CD4-positive, alpha-beta T cell treated with Interleukin-2 at 100 ng/mL for 4 hours (primary cell): Measurements from ENCODE around the gene MZF1.
A peak's percentile ranks its signal among the peaks of the same experiment; 100 is the strongest.
"Not testable (repeated sequence)": the region's sequence is repeated elsewhere in the genome, so short reads cannot be mapped to it uniquely, and the experiment has no call there.

Source experiments
- DNase-seq: peaks from one replicate; pipeline ENCODE4 v3.0.0-alpha.2; 2020; ENCODE audit warnings: low spot score

Gene MZF1

DNA sequence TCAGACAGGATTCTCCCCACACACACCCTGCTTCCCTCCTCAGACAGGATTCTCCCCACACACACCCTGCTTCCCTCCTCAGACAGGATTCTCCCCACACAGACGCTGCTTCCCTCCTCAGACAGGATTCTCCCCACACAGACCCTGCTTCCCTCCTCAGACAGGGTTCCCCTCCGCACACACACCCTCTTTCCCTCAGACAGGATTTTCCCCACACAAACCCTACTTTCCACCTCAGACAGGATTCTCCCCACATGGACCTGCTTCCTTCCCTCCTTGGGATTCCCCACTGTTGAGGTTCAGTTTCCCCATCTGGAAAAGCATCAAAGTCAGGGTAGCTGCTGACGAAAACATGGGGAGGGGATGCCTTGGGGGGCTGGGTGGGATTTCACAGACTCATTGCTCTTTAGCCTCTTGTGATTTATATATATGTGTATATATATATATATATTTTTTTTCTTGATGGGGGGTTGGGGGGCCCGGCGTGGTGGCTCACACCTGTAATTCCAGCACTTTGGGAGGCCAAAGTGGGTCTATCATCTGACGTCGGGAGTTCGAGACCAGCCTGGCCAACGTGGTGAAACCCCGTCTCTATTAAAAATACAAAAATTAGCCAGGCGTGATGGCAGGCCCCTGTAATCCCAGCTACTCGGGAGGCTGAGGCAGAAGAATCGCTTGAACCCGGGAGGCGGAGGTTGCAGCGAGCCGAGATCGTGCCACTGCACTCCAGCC is 30.3 kb downstream of the MZF1 start:
- not testable (repeated sequence) for DNase-seq

DNA sequence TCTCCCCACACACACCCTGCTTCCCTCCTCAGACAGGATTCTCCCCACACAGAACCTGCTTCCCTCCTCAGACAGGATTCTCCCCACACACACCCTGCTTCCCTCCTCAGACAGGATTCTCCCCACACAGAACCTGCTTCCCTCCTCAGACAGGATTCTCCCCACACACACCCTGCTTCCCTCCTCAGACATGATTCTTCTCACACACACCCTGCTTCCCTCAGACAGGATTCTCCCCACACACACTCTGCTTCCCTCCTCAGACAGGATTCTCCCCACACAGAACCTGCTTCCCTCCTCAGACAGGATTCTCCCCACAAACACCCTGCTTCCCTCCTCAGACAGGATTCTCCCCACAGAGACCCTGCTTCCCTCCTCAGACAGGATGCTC is 34.0 kb downstream of the MZF1 start:
- DNase-seq: not testable (repeated sequence)

DNA sequence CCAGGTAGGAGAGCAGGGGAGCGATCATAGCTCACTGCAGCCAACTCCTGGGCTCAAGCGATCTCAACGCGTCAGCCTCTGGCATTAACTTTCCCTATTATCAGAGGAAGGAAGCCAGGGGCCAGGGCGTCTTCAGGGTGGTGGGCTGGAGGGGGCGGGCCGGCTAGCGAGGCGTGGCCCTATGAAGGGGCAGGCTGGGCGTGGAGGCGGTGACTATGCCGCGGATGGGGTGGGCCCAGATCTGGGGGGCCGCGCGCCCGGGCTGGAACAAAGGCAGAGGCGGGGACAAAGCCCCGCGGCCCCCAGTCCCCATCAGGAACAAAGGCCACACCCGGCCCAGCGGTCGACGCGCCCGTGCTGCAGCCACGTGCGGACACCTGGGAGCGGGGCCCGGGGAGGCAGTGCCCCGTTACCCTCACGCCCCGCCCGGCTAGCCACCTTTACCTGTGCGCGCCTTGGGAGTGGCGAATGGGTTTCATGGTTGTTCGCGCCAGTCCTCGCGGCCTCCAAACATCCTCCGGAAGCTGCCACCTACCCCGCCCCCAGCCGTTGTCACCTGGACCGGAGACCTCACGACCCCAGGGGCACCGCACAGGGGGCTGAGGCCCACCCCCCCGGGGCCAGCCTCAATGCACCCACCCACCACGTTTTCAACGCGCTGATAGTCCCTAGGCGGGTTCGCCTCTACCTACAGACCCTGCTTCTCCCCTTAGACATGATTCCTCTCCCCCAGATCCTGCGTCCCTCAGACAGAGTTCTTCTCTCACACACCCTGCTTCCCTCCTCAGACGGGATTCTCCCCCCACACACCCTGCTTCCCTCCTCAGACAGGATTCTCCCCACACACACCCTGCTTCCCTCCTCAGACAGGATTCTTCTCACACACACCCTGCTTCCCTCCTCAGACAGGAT is 34.6 kb downstream of the MZF1 start:
- peak; percentile 31 for DNase-seq

DNA sequence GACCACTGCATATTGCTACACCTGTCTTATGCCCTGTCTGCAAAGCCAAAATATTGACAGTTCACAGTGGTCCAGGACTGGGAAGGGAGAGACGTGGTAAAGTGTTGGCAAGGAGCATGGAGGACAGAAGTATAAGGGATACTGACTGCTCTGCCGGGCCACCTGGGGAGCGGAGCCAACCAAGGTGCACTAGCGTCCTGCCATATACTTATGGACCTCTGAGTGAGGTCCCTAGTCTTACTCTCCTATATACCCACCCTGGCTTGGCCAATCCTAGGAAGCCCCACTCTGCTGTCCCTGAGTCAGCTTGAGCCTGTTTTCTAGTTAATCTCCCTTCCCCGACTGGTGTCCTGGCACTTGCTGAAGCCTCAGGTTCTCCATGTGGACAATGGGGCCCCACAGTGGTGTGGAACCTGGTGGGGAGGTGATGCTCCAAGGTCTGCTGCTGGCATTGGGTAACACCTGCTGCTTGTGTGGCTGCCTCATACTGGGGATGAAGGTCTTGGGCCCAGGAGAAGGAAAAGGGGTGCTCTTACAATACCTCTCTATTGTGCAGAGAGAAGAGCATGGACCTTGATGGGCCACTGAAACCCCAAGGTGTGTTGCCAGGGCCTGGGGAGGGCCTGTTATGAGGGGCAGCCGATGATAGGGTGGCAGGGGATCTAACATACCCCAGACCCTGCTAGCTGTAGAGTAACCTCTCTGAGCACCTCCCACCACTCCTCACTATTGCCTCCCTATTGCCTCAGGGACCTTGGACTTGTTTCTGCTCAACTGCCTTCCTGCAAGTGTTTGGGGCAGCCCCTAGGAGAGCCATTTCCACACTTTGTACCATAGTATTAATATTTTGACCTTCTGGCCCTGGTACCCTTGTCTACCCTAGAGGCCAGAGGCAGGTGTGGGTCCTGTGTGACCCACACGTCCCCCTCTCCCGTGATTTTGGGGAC is 36.0 kb downstream of the MZF1 start:
- DNase-seq: no peak

DNA sequence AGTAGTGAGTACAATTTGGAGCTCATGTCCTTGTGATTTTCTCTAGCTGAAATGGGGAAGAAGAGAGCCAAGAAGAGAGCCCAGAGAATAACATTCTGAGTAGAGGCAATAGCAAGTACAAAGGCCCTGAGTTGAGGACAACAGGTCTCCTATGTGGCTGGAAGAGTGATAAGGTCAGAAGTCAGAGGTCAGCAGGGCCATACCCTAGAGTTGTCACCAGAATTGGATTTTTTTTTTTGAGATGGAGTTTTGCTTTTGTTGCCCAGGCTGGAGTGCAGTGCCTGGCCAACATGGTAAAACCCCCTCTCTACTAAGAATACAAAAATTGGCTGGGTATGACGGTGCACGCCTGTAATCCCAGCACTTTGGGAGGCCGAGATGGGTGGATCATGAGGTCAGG is 37.3 kb downstream of the MZF1 start:
- no peak for DNase-seq

DNA sequence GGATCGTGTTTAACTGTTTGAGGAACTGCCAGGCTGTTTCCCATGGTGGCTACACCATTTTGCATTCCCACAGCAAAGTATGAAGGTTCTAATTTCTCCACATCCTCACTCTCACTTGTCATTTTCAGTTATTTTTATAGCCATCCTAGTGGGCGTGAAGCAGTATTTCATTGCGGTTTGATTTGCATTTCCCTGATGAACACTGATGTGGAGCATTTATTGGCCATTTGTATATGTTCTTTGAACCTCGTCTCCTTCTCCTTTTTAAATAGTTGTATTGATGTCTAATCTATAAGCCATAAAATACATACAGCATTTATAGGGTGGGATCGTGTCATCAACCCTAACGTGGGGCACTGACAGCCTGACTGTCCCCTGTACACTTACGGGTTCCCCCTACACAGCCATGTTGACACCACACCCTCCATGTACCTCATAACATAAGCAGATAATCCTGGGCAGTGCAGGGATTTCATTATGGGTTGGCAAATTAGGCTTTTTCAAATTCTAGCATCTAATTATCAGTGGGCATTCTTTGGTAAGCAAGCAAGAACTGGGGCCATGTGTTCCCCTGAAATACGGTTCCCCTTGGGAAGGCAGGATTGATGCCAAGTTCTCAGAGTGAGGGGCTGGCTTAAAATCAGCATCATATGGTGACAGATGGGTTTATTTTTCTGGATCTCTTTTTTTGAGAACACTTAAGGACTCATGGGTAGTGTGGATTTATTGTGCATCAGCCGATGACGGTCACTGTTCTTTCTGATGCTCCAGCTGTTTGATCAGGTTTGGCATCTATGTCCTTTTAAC is 41.9 kb downstream of the MZF1 start:
- DNase-seq: no peak

DNA sequence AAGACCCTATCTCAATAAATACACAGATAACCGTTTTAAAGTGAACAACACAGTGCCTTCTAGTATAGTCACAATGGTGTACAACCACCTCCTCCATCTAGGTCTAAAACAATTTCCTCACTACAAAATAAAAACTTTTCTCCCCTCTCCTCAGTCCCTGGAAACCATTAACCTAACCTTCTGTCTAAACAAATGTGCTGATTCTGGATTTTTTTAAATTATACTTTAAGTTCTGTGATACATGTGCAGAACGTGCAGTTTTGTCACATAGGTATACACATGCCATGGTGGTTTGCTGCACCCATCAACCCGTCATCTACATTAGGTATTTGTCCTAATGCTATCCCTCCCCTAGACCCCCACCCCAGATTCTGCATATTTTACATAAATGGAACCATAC is 43.7 kb downstream of the MZF1 start:
- DNase-seq: no peak

DNA sequence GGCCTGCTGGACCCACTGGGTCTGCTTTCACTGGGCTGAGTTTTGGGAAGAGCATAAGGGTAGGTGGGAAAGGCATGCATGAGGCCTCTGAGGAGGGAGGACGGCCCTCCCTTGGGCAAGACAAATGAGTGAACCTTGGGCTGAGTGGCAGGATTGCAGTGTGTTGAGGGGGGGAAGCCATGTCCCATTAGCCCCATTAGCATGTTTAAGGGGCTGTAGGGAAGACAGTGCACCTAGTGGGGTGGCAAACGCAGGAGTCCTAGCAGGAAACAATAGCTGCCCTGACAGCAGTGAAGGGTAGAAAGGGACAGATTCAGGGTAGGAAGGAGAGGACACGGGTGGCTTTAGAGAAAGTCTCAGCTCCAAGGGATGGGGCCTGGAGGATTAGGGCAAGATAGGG is 50.4 kb downstream of the MZF1 start:
- no peak for DNase-seq

DNA sequence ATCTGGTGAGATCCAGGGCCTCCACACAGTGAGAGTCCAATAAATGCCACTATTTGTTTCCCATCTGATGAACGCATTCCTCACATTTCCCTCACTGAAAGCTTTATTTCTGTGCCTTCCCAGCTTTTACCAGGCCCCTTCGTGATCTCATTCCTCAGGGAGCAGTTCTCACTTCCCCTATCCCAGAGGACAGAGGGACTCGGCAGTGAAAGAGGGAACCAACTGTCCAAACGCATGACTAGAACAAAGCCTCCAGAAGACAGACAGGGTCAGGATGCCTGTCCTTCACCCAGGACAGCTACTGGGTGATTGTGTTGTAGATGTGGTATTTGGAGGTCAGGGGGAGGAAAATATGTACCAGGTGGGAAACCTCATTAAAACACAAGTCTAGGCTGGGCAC is 51.5 kb downstream of the MZF1 start:
- no peak for DNase-seq

DNA sequence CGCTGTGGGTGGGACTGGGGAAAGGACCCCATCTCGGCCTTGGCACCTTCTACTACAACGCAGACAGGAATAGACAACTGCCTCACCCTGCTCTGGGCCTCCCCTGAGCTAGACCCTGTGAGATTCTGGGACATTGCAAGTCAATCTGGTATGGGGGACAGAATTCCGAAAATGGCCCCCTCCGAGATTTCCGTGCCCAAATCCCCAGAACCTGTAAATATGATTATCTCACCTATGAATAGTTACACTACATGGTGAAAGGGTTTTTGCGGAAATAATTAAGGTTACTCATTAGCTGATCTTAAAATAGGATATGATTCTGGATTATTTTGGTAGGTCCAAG is 52.9 kb downstream of the MZF1 start:
- DNase-seq: no peak

DNA sequence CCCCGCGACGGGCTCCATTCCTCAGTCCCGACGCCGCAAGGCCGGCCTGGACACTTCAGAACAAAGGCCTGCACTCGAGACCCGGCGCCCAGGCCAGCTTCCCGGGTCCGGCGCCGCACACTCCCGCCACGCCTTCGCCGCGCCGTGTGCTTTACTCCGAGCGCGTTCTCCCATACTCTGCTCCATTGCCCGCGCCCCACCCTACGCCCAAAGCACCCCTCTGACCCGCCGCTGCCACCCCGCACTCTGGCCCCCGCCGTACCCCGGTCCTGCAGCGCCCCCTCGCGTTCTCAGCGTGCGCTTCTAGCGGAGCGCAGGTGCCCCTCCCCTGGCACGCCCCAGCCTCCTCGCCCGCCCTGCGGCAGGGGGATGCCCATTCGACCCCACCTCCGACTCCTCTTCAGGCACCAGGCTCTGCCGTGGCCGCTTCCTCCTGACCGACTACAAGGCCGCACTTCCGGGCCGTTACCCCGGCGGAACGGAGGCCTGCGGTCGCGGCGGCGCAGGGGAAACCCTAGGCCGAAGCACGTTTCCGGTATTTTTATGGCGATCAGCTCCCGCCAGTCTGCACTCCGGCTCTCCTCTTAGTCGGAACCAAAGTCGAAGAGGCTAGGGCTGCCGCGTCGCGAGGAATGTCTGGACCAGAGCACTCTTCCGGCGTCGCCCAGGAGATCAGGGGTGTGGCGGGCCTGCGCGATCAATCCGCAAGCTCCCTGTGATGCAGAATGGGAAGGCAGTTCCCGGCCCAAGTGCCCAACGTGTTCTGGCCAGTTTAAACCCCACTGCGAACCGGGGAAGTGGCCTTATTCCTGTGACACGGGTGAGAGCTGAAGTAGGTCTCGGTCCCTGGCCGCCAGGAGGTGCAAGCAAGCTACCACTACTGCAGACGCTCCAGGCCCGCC is 53.5 kb downstream of the MZF1 start, which contains the start of gene ZBTB45:
ZBTB45 (minus strand) TSS at position 456 of the 902 bp plus-strand sequence. CDS start 2,137 bp downstream, outside the sequence.
- peak; percentile 94 for DNase-seq

DNA sequence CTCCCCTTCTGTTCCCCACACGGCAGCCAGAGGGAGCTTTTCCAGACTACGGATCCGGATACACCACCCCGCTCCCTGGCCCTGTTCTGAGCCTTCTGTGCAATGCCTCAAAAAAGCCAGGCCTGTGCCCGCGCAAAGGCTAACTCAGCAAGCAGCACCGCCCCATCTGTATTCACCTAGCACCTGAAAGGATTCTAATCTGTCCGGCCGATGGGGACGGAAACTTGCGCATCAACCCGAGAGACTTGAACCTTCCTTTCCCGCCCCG is 54.1 kb downstream of the MZF1 start:
- DNase-seq: peak; percentile 53

DNA sequence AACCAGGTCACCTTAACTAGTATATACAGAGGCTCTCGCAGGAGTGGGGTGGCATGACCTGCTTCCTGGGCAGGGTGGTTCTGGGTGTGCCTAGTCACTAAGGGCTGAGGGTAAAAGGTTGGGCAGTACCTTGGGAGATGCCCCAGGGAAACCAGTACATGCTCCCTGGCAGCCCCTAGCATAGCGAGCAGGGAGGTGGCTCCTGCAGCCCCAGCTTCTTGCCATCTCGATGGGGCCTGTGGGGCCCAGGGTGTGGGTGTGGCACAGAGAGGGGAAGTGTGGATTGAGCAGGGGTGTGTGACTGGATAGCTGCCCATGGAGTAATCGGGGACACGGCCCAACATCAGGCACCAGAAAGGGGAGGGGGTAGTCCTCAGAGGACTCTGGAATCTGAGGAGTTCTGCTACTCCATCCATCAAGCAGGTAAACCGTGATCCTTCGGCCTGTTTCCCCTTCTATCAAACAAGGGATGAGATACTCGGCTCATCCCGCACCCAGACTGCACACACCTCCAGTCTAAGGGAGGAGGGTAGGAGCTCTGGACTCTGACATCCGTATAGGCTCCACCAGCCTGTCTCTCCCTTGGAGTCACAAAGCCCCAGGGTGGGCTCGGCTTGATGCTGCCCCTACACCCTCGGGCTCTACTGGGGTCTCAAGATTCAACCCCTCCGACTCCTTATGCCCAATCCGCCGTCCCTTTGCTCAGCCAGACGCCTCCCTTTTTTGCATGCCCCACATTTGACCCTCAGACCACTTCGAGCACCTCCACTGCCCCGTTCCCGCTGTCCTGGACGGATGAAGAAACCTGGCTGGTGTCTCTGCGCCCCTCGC is 54.7 kb downstream of the MZF1 start:
- no peak for DNase-seq

DNA sequence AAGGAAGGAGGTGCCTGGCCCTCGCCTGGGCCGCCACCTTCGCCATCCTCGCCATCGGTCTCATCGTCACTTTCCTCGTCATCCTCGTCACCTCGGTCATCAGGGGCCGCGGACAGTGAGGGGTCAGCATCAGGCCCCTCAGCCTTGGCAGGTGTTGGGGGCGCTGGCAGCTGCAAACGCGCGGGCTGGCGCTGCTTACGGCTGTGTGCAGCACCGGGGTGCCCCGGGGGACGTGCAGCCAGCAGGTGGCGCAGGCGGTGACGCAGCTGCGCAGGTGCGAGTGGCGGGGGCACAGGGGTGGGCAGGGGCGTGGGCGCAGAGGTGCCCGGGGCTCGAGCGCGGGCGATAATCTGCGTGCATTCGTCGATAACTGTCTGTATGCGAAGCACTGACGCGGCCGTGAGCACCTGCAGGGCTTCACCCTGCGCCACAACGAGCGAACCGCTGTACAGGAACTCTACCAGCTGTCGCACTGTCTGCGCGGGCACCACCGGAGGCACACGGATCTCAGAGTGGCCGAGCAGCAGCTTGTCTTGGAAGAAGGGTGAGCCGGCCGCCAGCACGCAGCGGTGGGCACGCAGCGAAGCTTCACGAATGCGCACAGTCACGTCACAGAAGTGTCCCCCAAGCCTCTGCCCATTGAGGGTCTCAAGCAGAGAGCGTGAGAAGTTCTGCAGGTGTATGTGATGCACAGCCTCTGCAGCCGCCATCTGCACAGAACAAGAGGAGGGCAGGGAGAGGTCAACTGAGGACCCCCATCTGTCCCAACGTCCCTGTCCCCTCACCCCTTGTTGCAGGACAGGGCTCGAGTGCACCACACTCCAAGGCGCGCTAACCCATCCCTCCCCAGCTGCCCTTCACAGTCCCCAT is 55.9 kb downstream of the MZF1 start:
- DNase-seq: no peak

DNA sequence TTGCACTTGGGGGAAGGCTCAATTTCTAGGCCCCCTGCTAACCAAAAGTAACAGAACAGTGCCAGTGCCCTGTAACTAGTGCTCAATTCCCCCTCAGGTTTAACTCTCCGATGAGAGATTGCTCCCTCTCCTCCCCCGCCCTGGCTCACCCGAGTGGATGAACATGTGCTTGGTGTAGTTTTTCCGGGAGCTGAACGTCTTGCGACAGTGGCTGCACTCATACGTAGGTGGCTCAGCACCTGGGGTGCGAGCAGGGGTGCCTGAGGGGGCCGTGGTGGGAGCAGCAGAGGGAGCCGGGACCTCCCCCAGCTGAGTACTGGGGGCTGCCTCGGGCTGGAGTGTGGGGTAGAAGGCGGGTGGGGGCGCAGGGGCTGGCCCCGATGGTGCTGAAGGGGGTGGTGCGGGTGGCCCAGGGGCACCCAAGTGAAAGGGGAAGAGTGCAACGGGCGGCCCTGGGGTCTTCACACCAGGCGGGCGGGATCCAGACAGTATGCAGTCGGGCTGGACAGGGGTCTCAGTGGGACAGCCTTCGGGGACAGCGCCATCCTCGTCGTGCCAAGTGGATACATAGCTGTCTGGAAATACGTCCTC is 56.8 kb downstream of the MZF1 start:
- no peak for DNase-seq

DNA sequence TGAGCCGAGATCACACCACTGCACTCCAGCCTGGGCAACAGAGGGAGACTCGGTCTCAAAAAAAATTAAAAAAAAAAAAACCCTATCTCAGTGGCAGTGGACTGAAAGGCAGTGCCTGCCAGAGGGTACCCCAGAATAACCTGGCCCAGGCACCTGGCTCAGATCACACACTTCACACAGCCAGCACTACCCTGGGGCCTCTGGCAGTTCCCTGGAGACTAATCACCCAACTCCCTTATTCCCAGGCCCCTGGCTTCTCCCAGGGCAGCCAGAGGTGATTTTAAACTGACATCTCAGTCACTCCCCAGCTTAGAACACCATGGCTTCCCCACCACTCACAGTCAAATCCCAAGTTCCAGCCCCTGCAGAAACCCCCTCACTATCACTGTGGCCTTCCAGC is 57.9 kb downstream of the MZF1 start:
- no peak for DNase-seq

DNA sequence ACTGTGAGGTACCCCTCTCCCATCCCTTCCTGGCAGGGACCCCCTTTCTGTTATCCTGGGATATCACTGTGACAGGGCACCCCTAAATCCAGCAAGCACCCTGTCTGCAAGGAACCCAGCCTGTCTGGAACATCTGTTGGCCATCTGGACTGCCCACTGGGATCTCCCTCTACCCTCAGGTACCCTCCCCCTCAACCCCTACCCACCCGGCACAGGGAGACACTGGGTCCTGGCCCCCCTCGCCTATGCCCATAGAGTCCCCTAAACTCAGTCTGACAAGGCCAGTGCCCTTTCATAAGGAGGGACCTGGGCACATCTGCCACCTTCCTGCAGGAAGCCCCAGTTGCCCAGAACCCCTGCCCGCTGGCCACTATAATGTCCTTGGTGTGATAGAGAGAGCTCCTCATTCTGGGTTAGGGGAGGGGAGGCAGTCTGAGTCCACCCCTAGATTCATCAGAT is 58.5 kb downstream of the MZF1 start:
- DNase-seq: no peak
